HG02759 (cell line): Measurements from ENCODE around the gene SGMS1.
"Not testable (repeated sequence)": the region's sequence is repeated elsewhere in the genome, so short reads cannot be mapped to it uniquely, and the experiment has no call there.

Experiments used
- ATAC-seq: cut with Tn5 transposase; IDR thresholded peaks from one replicate; pipeline ENCODE4 v1.9.1; 2021; ENCODE audit warnings: mild to moderate bottlenecking, moderate library complexity; ENCODE audit not compliant: unreplicated experiment

The SGMS1 gene

DNA sequence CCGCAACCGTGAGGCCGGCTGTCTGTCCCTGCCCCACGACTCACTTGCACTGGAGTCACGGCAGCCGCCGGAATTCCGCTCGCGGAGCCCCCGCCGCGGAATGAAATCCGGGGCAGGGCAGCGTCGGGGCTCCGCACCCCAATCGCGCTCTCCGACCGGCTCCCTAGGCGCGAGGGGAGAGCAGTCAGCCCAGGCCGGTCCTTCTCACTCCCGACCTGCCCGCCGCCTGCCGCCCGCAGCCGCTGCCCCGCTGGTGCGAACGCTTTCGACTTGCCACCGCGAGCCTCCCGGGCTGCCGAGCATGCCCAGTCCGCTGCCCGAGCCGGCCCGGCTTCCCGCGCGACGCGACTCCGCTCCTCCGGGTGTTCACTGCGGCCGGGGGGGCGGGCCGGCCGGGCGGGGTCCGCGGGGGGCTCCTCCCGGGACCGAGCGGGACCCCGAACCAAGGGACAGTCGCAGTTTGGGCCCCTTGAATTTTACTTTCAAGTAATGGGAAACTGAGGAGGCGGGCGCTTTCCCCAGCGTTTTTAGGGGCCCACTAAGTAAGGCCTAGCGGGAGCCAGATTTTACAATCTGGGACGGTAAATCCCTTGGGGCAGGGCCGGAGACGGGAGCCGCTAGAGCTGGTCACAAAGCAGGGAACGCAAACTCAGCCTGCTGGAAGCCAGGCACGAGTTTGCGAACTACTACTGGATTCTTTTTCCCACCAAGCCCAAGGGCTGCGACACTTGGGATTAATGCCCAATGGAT, at the start of gene SGMS1:
Gene SGMS1, minus strand, starts transcription at position 294 of the 750 bp plus-strand sequence. CDS start 279,842 bp downstream, outside the sequence.
- ATAC-seq, result peak; percentile 32

DNA sequence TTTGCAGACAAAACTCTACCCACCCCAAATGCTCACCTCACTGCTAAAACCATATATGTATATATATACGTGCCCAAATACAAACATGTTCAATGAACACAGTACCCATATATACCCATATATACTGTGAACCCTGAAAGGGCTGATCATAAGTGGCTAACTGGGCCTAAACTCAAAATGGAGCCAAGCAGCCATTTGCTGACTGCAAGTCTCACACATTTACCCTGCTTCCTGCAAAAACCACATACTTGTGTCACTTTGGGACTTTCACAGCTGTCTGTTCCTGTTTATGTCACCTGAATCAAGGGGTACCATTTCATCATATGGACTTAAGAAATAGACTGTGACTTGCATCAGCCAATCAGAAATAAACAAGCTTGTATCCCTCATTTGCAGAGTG, 48.4 kb upstream of the SGMS1 start:
- ATAC-seq, result not testable (repeated sequence)

DNA sequence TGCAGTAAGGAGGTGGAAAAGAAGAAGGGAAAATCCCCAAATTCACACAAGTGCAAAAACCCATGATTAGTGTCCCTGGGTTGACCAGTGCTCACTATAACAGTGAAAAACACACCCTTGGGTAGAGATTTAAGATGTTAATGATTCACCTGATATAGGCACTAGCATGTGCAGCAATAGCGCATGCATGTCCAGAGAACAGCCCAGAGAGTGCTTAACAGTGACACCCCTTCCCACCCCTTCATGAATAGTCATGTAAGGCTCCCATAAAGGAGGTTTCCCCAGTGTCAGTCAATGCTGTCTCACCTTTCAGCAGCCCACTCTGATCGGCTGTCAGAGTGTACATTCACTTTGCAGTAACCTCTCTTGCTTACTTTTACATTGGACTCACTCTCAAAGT, 47.9 kb upstream of the SGMS1 start:
- ATAC-seq, result not testable (repeated sequence)

DNA sequence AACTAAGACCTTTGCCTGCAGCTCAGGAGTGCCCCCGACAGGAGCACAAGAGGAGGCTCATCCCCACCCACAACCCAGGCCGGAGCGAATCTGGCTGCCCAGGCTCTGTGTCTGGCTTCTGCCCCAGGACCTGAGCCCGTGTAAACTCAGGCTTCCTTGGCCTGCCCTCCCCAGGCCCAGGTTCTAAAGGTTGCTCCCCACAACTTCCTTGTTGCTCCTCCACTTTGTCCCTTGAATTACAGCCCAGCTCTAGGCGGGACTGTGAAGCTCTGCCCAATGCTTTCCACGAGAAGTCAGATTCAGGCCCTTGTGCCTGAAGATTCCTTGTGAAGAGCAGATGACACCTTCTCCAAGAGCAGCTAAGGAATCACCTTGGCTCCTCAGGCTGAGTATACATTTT, 46.2 kb upstream of the SGMS1 start:
- ATAC-seq, result not testable (repeated sequence)

DNA sequence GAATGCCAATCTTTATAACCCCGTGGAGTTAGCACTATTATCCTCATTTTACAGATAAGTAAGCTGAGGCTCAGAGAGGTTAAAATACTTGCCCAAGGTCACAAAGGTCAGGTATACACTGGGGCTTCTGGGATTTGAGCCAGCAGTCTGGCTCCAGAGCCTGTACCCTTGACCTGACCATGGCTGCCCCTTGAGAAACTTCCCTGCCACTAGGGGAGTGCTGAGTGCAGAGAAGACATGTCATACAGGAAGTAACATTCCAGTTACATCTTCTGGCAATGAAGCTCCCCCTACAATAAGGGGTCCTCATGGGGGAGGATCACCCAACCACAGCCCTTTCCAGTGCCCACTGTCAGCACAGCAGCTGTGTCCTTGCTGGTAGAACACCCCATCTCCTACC, 43.6 kb upstream of the SGMS1 start:
- not testable (repeated sequence) for ATAC-seq

DNA sequence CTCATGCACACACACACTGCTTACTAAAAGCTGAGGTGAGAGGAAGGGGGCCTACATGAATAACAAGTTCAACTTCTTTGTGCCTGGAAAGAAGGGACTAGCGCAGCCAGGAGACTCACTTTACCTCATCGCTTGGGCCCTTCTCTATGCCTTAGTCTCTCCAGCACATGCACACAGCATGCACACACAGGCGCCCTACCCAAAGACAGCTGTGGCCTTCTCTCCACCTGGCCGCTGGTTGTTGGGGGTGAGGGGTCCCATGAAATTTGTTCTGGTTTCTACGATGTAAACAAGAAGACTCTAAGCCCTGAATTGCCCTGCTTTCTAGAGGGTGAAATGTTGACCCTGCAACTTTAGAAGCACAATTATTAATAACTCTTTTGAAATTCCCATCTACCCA, 38.7 kb upstream of the SGMS1 start:
- ATAC-seq, result not testable (repeated sequence)

DNA sequence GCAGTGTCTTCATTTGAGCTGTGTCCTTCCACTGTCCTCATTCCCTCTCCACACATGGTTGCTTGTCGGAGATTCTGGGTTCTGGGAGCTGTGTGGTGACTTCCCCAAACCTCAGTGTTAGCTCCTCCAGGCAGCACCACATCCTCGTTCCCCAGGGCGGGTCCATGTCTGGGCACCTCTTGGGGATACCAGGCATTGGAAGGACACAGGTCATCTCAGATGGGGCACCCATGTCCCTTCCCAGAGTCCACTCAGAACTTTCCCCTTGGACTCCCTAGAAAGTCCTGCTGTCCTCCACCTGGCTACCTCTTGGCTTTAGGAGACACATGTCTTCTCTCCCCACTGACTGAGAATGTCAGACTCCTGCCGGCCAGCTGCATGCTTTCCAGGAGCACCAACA, 37.8 kb upstream of the SGMS1 start:
- not testable (repeated sequence) for ATAC-seq

DNA sequence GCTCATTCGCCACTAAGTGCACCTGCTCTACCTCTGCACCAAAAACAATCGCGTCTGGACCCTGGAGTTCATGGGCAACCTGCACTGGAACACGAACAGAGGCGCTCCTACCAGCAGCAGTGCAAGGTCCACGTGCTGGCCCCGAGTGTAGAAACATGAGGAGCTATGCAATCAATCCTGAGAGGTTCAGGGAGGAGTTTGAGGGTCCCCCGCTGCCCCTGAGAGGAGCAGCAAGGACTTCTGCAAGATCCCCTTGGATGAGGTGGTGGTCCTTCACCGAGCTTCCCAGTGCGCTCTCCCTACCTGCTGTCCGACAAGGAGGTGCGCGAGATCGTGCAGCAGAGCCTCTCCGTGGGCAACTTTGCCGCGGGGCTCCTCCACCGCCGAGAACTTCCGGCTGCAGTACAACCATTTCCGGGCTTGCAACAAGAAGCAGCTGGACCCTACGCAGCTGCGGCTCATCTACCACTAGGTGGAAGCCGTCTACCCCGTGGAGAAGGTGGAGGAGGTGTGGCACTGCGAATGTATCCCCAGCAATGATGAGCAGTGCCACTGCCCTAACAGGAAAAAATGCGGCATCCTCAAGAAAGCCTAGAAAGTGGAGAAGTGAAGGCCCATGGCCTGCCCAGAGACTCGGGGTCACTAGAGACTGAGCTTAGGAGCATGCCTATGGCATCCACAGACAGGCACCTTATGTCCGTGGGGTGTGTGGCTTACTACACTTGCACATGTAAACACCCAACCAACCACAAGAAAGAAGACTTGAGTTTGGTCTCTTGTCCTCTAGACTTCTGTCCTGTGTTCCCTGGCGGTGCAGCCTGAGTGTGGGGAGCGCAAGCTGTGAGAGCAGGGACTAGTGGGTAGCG, 36.3 kb upstream of the SGMS1 start:
- peak; percentile 94 for ATAC-seq

DNA sequence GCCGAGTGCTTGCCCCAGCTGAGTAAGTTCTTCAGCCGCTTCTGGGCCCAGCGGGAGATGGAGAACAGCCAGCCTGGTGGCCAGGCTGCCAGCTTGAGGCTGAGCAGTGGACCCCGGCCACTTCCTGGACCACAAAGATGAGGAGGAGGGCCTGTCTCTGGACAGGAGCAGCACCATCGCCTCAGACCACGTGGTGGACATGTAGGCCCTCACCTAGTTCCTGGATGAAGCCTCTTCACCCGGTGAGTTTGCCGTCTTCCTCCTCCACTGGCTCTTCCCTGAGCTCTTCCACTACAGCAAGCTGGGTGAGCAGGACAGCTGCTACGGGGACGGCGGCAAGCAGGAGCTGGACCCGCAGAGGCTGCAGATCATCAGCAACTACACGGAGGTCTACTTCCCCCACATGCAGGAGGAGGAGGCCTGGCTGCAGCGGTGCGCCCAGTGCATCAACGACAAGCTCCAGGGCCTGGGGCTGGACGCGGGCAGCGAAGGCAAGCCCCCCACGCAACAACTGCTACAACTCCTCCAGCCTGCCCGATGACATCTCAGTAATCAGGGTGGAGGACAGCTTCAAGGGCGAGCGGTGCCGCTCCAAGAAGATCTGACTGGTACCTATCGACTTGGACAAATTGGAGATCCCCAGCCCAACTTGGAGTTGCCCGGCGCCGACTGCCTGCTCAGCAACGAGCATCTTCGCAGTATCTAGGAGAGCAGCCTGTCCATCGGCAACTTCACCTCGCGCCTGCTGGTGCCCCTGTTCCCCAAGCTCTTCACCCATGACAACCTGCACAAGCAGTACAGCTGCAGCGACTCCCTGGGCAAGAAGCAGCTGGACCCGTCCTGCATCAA, 35.5 kb upstream of the SGMS1 start:
- ATAC-seq, result not testable (repeated sequence)

DNA sequence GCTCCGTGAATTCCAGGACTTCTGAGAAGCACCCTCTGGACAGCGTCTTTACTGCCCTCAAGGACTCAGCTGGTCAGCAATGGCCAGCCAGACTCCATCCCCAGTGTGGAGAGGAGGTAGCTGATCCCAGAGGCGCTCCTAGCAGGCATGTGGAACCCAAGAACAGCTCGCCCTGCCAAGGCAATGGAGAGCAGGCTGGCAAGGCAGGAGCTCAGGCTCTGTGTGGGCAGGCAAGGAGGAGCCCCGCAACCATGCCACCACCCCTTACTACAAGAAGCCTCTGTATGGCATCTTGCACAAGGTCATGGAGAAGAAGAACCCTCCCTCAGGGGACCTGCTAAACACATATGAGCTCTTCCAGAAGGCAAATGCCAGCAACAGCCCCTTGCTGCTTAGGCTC, 34.4 kb upstream of the SGMS1 start:
- ATAC-seq, result no peak

DNA sequence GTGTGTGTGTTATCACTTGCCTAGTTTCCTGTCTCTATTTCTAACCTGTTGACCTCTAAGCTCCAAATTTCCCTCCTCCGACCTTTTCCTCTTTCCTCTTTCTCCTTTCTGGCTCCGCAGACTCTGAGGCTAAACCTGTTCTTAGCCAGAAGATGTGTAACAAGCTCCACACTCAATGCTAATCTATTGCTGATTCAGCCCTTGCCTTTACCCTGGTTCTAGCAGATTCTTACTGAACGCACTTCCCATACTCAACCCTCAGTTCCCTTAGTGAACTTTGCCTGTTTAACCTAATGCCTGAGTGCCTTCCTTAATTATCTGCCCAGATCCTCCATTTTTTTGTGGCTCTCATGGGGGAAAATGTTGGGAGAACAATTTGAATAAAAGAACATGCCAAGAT, 30.0 kb upstream of the SGMS1 start:
- no peak for ATAC-seq

DNA sequence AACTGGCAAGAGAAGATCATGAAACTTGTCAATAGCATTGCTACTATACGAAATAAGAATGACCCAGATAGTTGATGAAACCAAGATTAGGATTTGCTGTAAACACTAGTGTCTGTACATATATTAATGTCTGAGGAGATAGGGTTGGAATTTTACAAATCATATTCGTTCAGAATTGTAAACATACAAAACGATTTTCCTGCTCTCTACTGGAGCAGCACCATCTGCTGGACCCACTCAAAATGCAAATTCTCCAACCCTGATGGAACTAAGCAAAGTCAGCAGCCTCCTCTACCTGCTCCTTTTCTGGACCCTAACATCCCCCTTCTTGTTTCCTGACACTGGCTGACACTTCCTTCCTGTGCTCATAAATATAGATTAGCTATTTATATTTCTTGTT, 29.4 kb upstream of the SGMS1 start:
- ATAC-seq, result peak; percentile 22

DNA sequence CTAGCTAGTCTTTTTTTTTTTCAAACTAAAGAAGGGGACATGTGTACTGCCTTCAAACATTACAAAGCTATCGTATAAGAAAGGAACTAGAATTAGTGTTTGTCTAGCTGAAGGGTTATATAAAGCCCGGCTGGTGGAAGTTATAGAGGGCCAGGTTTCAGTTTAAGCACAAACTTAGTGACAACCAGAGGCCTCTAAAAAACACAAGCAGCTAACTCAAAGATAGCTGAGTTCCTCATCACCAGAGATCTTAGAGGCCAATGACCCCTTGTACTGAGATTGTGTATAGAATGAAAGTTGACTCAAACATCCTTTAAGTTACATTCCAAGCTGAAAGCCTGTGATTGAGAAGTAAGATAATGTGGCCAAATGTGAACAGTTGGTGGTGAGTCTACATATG, 28.1 kb upstream of the SGMS1 start:
- no peak for ATAC-seq

DNA sequence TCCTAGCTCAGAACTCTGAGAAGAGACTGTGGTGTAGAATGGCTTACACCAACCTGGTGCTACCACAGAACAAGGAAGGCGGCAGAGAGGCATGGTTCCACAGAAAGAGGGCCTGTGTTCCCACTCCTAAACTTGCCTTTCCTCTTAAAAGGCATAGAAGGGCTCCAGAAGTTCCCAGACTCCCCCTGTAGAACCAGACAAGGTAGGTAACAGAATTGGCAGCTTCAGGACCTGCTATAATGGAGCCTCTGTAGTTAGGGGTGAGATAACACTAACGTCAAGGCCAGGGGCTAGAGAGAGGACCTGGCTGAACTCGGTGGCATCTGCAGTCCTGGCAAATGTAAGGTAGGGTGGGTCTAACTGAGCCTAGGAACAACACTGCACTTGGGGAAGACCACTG, 26.7 kb upstream of the SGMS1 start:
- no peak for ATAC-seq

DNA sequence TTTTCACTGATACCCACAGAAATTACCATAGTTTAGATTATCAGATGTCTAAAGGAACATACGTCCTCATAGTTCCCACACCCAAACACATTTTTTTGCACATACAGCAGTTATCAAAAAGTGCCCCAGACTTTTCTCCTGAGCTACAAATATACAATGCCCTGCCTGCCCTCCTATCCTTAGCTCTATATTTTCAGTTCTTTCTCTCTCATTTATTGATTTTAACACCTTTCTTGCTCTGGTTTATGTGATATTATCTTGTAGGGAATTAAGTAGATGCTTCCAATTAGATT, 25.1 kb upstream of the SGMS1 start:
- no peak for ATAC-seq

DNA sequence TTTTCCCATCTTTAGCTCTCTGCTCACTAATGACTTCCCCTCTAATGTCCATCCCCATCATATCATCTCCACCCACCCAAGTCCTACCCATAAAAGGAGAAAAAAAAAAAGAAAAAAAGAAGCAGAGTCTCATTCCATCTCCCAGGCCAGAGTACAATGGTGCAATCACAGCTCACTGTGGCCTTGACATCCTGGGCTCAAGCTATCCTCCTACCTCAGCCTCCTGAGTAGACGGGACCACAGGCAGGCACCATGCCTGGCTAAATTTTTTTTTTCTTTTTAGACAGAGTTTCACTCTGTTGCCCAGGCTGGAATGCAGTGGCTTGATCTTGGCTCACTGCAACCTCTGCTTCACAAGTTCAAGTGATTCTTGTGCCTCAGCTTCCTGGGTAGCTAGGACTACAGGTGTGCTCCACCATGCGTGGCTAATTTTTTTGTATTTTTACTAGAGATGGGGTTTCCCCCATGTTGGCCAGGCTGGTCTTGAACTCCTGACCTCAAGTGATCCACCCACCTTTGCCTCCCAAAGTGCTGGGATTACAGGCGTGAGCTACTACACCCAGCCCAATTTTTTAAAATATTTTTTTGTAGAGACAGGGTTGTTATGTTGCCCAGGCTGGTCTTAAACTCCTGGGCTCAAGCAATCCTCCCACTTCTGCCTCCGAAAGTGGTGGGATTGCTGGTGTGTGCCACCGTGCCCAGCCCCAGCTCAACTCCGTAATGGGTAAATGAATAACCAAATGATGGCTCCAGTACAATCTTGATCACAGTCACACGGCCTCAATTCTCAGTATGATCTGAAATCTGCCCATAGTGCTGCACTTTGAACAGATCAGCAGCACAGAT, 24.6 kb upstream of the SGMS1 start:
- peak; percentile 86 for ATAC-seq

DNA sequence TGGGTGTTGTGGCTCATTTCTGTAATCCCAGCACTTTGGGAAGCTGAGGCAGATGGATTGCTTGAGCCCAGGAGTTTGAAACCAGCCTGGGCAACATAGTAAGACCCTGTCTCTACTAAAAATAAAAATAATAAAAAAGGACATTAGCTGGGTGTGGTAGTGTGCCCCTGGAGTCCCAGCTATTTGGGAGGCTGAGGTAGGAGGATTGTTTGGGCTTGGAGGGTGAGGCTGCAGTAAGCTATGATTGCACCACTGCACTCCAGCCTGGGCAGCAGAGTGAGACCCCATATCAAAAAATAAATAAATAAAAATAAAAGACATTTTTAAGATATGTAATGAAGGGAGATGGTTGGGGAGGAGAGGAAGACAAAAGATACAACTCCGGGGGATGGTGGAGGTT, 23.6 kb upstream of the SGMS1 start:
- ATAC-seq, result not testable (repeated sequence)

DNA sequence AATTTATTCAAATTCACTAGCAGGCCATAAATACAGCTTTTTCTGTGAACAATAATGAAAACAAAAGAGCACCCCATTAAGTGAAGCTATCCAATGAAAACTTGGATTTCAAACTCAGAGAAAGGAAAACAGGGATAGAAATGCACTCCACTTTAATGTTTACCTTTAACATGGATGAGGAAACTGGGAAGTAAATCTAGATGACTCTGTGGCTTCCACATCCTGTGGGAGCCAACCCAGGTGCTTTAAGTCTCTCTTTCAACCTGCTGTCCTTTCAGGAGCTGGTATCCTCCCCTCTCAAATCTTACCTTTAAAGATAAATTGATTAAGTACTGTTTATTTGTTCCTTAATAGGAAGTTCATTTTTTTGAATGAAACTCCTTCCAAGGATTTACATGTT, 21.5 kb upstream of the SGMS1 start:
- no peak for ATAC-seq

DNA sequence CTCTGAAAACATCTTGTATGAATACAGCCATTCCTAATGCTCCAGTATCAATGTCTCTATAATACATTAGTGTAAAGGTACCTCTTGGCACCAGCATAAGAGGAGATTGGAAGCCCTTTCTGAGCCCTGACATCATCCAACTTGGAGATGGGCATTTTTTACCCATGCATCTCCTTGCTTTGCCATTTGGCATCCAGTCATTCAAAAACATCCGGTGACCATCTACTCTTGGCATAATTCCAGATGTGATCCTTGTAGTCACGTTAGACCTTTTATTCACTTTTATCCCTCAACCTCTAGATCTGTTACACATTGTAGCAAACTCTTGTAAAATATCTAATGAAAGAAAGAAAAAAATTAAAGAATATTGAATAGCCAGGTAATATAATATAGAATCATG, 17.9 kb upstream of the SGMS1 start:
- ATAC-seq, result no peak

DNA sequence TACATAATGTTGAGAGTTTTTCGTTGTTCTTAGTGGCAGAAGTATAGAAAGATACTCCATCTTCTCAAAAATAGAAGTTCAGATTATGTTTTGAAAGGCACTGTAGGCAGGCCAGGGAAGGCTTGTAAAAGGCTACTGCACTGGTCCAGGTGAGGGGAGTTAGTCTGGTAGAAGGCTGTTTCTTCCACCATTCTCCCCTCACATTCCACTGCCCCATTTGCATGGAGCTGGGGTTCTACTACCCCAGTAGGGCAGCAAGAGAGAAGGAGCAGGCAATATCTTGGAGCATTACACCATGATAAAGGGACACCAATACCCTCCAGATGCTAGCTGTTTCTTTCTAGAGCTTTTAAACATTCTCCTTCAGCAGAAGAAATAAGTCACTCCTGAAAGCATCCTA, 16.5 kb upstream of the SGMS1 start:
- ATAC-seq, result no peak
